Measurements from ENCODE around the gene CNIH1.

- no peak for TF ChIP-seq POLR2A (IDR thresholded peaks at IDR 0.05)
- no peak for TF ChIP-seq CTCF (IDR thresholded peaks at IDR 0.05)
These were observed 17.2 kb downstream of the CNIH1 start for GRCh38 chr14:54423991-54424390.
